Measurements from ENCODE around the gene COL27A1.

The COL27A1 gene

DNA sequence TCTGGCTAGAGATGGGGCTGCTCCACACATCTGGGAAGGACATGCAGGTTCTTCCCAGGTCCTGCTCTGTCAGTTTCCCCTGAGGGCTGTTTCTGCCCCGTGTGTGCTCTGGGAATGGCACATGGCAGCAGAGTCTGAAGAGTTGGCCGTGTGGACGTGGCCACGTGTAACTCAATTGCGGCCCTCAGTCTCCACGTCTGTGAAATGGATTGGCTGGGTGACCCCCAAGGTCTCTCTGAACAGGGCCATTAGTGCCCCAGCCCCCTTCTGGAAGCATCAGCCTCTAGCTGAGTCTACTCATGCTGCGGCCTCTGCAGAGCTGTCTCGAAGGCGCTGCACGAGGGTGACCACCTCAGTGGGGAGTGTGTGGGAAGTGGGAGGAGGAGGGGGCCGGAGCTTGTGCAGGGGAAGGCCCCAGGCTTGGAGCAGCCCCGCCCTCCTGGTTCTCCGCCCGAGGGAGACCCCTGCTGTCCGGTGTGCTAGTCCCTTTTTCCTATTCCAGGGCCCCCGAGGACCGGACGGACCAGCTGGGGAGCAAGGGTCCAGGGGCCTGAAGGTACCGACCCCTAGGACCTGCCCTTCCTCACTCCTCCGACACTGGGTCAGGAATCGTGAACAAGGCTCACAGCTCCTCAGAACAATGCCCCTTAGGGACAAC lies 108.6 kb downstream of the COL27A1 start:
- DNase-seq (ENCODE audit: low read depth): peak; percentile 17
- peaks cover 10% of the 10 kb centered on the region for H3K4me1 ChIP-seq (ENCODE audit: control insufficient read depth, insufficient read depth, low read length)

GRCh38 chr9:114264806-114265550 lies 109.6 kb downstream of the COL27A1 start:
- Histone ChIP-seq H3K4me1 (ENCODE audit: control insufficient read depth, insufficient read depth, low read length) (peaks cover 10% of the 10 kb centered on the region), H3K36me3 (ENCODE audit: control insufficient read depth, insufficient read depth, low read length, severe bottlenecking) (peaks cover 32% of the 10 kb centered on the region), H3K27me3 (replicated peaks; ENCODE audit: control insufficient read depth, insufficient read depth, low read length) (no peaks in the 10 kb centered on the region), H3K4me3 (ENCODE audit: low read length) (no peak overlapping the region), H3K9me3 (ENCODE audit: control insufficient read depth, low read length) (no peaks in the 10 kb centered on the region), H3K9ac (ENCODE audit: low read length) (no peak overlapping the region)
- no peak for DNase-seq (ENCODE audit: low read depth)

More for the DNA sequence above, 108.6 kb downstream of the COL27A1 start:
- Histone ChIP-seq H3K36me3 (ENCODE audit: control insufficient read depth, insufficient read depth, low read length, severe bottlenecking) (peaks cover 25% of the 10 kb centered on the region), H3K9me3 (ENCODE audit: control insufficient read depth, low read length) (no peaks in the 10 kb centered on the region), H3K4me3 (ENCODE audit: low read length) (no peak overlapping the region), H3K27me3 (replicated peaks; ENCODE audit: control insufficient read depth, insufficient read depth, low read length) (no peaks in the 10 kb centered on the region), H3K9ac (ENCODE audit: low read length) (no peak overlapping the region)

GRCh38 chr9:114266969-114267368 lies 111.6 kb downstream of the COL27A1 start:
- no peak for DNase-seq (ENCODE audit: low read depth)
- H3K4me1 ChIP-seq (ENCODE audit: control insufficient read depth, insufficient read depth, low read length): peaks cover 10% of the 10 kb centered on the region
- H3K9me3 ChIP-seq (ENCODE audit: control insufficient read depth, low read length): no peaks in the 10 kb centered on the region
- no peak overlapping the region for H3K4me3 ChIP-seq (ENCODE audit: low read length)
- H3K27me3 ChIP-seq (replicated peaks; ENCODE audit: control insufficient read depth, insufficient read depth, low read length): no peaks in the 10 kb centered on the region
- H3K9ac ChIP-seq (ENCODE audit: low read length): no peak overlapping the region
- H3K36me3 ChIP-seq (ENCODE audit: control insufficient read depth, insufficient read depth, low read length, severe bottlenecking): peaks cover 47% of the 10 kb centered on the region

DNA sequence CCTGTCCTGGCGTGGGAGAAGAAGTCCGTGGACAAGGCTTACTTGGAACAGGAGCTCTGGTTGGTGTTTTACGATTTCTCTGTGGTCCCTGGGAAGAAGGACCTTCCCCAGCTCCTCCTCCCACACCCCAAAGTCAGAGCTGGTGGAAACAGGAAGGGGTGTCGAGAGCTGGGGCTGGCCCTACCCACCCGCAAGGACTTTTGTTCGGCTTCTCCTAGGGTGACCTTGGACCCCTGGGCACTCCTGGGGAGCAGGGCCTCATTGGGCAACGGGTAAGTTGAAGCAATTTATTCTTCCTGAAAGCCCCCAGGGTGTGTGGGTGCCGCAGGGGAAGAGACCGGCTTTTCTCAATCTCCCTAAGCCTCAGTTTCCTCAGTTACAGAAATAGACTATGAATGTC lies 113.7 kb downstream of the COL27A1 start:
- DNase-seq (ENCODE audit: low read depth): no peak
- H3K4me3 ChIP-seq (ENCODE audit: low read length): no peak overlapping the region
- H3K36me3 ChIP-seq (ENCODE audit: control insufficient read depth, insufficient read depth, low read length, severe bottlenecking): peaks cover 55% of the 10 kb centered on the region
- no peak overlapping the region for H3K9ac ChIP-seq (ENCODE audit: low read length)
- no peaks in the 10 kb centered on the region for H3K27me3 ChIP-seq (replicated peaks; ENCODE audit: control insufficient read depth, insufficient read depth, low read length)
- no peaks in the 10 kb centered on the region for H3K9me3 ChIP-seq (ENCODE audit: control insufficient read depth, low read length)
- H3K4me1 ChIP-seq (ENCODE audit: control insufficient read depth, insufficient read depth, low read length): peaks cover 10% of the 10 kb centered on the region

DNA sequence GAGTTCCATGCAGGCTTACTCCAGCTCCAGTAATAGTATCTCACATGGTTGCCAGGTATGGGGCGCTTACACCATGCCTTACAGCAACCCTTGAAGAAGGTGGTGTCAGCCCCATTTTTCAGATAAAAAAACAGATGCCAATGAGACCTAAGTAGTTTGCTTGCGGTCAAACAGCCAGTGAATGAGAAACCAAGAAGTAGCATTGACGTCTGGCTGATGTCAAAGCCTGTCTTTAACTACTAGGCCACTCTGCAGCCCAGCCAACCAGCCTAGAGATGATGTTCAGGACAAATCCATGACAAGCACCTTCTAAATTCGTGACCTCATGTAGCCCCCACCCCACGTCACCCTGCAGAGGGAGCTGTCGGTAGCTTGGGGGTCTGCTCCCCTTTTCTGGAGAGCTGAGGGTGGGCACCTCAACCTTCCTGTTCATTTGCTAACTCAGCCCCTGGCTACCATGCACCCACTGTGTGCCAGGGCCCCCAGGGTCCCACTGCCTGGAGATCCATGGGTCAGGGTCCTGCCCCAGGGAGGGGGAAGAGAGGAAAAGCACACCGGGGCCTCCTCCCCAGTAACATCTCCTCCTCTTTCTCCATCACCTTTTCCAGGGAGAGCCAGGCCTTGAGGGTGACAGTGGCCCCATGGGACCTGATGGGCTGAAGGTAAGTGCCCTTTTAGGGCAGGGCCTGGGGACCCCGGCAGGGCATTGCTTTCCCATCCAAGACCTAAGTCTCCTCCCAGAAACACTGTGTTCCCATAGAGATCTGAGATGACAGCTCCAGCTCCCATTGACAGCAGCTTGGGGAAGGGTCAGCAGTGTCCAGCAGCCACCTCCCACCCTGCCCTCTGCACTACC lies 115.0 kb downstream of the COL27A1 start:
- Histone ChIP-seq H3K4me3 (ENCODE audit: low read length) (no peak overlapping the region), H3K27me3 (replicated peaks; ENCODE audit: control insufficient read depth, insufficient read depth, low read length) (no peaks in the 10 kb centered on the region), H3K9me3 (ENCODE audit: control insufficient read depth, low read length) (no peaks in the 10 kb centered on the region), H3K36me3 (ENCODE audit: control insufficient read depth, insufficient read depth, low read length, severe bottlenecking) (peaks cover 54% of the 10 kb centered on the region), H3K4me1 (ENCODE audit: control insufficient read depth, insufficient read depth, low read length) (peaks cover 12% of the 10 kb centered on the region), H3K9ac (ENCODE audit: low read length) (no peak overlapping the region)
- no peak for DNase-seq (ENCODE audit: low read depth)

DNA sequence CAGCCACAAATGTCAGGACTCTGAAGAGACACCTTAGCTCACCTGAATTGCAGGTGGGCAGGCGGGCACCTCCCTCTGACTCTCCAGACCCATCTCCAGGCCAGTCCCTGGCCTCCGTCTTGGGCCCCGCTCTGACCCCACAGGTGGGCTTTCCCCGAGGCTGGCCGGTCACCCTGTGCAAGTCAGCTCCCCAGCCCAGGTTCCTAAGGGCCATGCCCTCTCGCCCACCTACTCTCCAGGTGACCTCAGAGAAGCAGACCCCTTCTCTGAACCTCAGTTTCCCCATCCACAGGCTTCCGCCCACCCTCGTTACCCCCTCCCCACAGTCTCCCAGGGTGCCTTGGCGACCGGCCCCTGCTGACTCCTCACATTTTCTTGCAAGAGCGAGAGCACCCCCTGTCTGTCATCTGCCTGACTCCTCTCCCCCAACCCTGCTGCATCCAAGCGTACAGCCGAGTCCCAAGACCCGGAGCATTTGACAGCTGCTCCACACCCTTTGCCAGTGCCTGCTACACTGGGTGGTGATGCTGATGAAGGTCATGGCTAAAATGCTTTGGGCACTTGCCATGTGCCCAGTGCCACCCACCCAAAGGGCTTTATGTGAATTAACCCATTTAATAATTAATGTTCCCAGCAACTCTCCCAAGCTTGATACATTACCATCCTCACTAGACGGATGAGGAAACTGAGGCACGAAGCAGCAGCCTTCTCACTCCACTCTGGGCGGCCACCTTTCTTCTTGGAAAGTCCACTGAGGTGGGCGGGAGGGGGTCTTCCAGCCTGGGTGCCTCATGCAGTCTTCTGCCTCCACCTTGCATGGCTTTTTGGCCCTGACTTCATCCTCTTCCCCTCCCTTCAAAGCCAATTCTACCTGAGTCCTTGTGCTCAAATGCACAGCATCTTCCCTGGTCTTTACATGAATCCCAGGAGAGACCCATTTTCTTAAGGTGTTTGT lies 116.5 kb downstream of the COL27A1 start:
- no peaks in the 10 kb centered on the region for H3K27me3 ChIP-seq (replicated peaks; ENCODE audit: control insufficient read depth, insufficient read depth, low read length)
- H3K4me3 ChIP-seq (ENCODE audit: low read length): no peak overlapping the region
- peaks cover 51% of the 10 kb centered on the region for H3K36me3 ChIP-seq (ENCODE audit: control insufficient read depth, insufficient read depth, low read length, severe bottlenecking)
- no peak overlapping the region for H3K9ac ChIP-seq (ENCODE audit: low read length)
- no peaks in the 10 kb centered on the region for H3K9me3 ChIP-seq (ENCODE audit: control insufficient read depth, low read length)
- peak; percentile 41 for DNase-seq (ENCODE audit: low read depth)
- H3K4me1 ChIP-seq (ENCODE audit: control insufficient read depth, insufficient read depth, low read length): peaks cover 23% of the 10 kb centered on the region

GRCh38 chr9:114272739-114273431 lies 117.5 kb downstream of the COL27A1 start:
- H3K4me1 ChIP-seq (ENCODE audit: control insufficient read depth, insufficient read depth, low read length): peaks cover 28% of the 10 kb centered on the region
- peaks cover 44% of the 10 kb centered on the region for H3K36me3 ChIP-seq (ENCODE audit: control insufficient read depth, insufficient read depth, low read length, severe bottlenecking)
- no peak overlapping the region for H3K4me3 ChIP-seq (ENCODE audit: low read length)
- no peaks in the 10 kb centered on the region for H3K27me3 ChIP-seq (replicated peaks; ENCODE audit: control insufficient read depth, insufficient read depth, low read length)
- no peaks in the 10 kb centered on the region for H3K9me3 ChIP-seq (ENCODE audit: control insufficient read depth, low read length)
- DNase-seq (ENCODE audit: low read depth): no peak
- H3K9ac ChIP-seq (ENCODE audit: low read length): no peak overlapping the region

GRCh38 chr9:114273461-114273881 lies 118.1 kb downstream of the COL27A1 start:
- H3K4me1 ChIP-seq (ENCODE audit: control insufficient read depth, insufficient read depth, low read length): peaks cover 32% of the 10 kb centered on the region
- H3K9ac ChIP-seq (ENCODE audit: low read length): no peak overlapping the region
- no peak for DNase-seq (ENCODE audit: low read depth)
- no peaks in the 10 kb centered on the region for H3K27me3 ChIP-seq (replicated peaks; ENCODE audit: control insufficient read depth, insufficient read depth, low read length)
- H3K4me3 ChIP-seq (ENCODE audit: low read length): no peak overlapping the region
- no peaks in the 10 kb centered on the region for H3K9me3 ChIP-seq (ENCODE audit: control insufficient read depth, low read length)
- peaks cover 39% of the 10 kb centered on the region for H3K36me3 ChIP-seq (ENCODE audit: control insufficient read depth, insufficient read depth, low read length, severe bottlenecking)

- DNase-seq (ENCODE audit: low read depth): no peak
- peaks cover 37% of the 10 kb centered on the region for H3K36me3 ChIP-seq (ENCODE audit: control insufficient read depth, insufficient read depth, low read length, severe bottlenecking)
- no peaks in the 10 kb centered on the region for H3K9me3 ChIP-seq (ENCODE audit: control insufficient read depth, low read length)
- no peaks in the 10 kb centered on the region for H3K27me3 ChIP-seq (replicated peaks; ENCODE audit: control insufficient read depth, insufficient read depth, low read length)
- no peak overlapping the region for H3K9ac ChIP-seq (ENCODE audit: low read length)
- H3K4me1 ChIP-seq (ENCODE audit: control insufficient read depth, insufficient read depth, low read length): peaks cover 36% of the 10 kb centered on the region
- H3K4me3 ChIP-seq (ENCODE audit: low read length): no peak overlapping the region
These were observed 118.9 kb downstream of the COL27A1 start for GRCh38 chr9:114274217-114274616.

Data from adipocyte (in vitro differentiated cells).